8988T (cell line): ENCODE data around the gene EFCAB14.
"Not testable (repeated sequence)": the region's sequence is repeated elsewhere in the genome, so short reads cannot be mapped to it uniquely, and the experiment has no call there.

Experiments
- DNase-seq: peaks from one replicate; pipeline ENCODE4 v3.0.0; 2011

The EFCAB14 gene, protein sequence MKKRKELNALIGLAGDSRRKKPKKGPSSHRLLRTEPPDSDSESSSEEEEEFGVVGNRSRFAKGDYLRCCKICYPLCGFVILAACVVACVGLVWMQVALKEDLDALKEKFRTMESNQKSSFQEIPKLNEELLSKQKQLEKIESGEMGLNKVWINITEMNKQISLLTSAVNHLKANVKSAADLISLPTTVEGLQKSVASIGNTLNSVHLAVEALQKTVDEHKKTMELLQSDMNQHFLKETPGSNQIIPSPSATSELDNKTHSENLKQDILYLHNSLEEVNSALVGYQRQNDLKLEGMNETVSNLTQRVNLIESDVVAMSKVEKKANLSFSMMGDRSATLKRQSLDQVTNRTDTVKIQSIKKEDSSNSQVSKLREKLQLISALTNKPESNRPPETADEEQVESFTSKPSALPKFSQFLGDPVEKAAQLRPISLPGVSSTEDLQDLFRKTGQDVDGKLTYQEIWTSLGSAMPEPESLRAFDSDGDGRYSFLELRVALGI

DNA sequence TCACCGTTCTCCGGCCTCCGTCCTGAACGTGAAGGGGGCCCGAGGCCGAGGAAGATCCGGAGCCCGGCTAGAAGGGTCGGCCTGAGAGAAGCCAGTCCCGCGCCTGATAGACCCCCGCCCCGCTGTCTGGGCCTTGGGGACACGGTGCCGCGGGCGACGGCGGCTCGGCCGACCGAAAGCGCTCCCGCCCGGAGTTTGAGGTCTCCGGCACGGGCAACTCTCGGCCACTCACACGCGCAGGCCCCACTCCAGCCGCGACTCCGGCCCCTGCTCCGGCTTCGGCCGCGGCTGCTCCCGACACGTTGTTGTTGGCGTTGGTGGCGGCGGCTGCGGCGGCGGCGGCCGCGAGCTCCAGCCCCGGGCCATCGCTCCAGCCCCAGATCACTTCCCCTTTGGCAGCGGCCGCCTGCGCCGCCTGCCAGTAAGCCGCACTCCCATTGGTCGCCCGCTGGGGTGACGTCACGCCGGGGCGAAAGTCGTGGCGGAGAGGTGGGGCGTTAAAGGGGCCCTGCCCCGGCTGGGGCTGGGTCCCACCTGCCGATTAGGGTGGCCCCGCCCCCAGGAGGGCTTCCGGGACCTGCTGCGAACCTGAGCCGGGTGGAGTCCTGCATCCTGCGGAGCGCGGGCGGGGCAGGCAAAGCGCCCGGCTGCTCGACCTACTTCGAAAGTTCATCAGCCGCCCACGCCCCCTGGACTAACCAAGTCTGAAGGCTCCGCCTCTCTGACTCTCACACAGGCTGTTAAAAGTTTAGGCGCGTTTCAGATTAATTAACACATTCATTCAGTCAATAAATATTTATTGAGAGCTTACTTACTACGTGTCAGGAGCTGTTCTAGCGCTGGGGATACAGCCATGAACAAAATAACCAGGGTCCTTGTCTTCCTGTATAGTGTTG is at the start of gene EFCAB14:
Gene EFCAB14 (minus strand): TSS at position 388 of the 896 bp plus-strand sequence. CDS start 1,027 bp downstream, outside the sequence.
- peak; percentile 77 for DNase-seq

DNA sequence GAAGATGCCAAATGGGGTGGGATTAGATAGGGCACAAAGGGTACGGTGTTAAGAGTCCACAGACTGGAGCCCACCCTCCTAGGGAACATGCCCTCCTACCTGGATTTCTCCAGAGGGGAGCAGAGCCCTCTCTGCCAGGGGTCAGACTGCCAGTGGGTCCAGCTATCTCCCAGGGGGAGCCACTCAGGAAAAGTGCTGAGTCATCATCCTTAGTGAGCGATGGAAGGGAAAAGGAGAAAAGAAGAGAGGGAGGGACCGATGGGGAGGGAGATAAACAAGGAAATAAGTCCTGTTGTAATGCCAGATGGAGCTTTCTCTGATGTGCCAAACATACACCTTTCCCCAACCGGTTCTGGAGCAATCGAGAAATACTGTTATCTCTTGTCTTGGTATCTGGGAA is 49.5 kb upstream of the EFCAB14 start:
- no peak for DNase-seq

DNA sequence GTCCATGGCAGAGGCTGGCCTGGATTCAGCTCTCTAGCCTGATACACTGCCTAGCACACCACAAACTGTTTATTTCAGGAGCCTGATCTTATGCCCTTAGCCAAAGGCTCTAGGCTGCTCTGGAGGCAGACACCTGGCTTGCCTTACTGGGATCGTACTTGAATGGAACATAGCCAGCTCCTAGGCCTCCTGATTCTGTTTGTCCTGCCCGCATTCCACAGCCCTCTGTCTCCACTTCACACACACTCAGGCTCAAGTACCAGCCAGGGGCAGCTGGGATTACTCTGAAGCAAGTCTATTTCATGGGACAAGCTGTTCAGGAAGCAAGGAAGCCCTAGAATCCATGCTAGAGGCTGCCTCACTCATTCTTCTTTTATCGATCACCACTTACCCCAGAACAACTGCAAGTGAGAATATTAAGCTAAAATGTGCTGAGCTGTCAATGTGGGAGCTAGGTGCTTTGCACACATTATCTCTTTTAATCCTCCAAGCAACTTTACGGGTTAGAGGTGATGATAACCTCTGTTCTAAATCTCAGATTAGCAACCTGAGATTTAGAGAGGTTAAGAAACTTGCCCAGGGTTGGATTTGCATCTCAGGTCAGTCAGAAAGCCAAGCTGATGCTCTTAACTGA is 48.9 kb upstream of the EFCAB14 start:
- DNase-seq = no peak

DNA sequence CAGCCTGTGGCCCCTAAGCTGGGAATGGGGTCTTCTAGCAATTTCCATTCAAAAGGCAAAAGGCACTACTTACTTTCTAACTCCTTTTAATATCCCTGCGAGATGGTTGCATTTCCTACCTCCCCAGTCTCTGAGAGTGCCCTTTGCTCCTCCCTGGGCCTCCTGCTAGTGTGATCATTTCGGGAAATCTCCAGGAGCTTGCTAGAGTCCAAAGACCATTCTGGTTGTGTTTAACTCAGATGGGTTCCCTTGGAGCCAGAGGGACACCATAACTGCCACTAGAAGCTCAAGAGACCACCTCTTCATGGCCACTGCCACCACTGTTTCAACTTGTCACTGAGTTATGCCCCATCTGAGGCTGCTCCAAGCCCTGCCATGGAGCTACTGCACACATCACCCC is 45.5 kb upstream of the EFCAB14 start:
- no peak for DNase-seq

DNA sequence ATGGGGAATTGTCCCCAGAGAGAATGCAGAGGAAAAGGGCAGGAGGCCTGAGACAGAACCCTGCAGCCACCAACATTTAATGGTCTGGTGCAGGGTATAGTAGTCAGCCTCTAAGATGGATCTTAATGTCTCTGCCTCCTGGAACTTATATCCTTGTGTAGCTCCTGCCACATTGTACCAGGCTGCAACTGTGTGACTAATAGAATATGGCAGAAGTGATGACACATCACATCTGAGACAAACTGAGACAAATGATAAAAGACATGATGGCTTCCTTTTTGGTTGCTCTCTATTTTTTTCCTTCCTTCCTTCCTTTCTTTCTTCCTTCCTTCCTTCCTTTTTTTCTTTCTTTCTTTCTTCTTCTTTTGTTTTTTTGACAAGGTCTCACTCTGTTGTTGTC is 42.8 kb upstream of the EFCAB14 start:
- DNase-seq = no peak

DNA sequence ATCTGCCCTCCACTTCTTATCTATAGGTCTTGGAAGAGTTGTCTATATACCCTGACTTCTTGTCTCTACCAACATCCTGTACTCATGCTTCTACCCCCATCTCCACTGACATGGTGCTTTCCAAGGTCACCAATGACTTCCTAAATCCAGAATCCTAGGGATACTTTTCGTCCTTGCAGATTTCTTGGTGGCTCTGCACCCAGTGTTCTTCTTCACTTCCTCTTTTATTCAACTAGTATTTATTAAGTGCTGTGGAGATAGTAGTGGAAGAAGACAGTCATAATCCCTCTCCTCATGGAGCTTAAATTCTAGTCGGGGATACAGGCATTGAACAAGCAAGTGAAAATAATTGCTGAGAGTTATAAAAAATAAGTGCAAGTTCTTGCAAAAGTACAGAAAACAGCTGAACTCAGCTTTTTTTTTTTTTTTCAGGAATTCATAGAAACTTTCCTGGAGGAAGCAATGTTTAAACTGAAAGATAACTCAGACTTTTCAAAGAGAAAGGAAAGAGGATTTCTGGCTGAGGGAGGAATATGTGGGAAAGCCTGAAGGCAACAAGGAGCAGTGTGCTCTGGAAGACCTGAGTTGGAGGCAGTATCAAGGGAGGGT is 41.7 kb upstream of the EFCAB14 start:
- no peak for DNase-seq

DNA sequence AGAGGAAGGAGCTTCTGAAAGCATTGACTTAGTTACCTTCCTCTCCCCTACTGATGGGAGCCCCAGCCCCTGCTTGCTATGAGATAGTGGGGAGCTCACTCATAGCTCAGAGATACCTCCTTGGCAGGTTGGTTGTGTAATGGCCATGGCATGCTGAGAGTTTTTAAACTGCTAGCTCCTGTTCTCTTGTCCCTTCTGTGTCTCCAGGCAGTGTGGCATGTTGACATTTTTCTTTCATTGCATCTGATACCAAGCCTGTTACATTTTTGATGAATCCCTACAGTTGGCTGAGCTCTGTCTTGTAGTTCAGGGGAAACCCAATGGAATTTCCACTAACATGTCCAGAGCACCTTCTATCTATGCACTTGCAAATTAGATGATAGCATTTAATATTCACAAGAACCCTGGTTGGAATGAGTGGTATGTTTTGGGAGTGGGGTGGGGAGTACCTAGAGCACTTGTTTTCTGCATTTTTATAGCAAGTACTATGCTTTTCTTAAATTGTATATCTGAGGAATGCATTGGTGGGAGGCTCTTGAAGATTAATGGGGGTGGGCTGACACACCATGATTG is 39.1 kb upstream of the EFCAB14 start:
- DNase-seq = no peak

DNA sequence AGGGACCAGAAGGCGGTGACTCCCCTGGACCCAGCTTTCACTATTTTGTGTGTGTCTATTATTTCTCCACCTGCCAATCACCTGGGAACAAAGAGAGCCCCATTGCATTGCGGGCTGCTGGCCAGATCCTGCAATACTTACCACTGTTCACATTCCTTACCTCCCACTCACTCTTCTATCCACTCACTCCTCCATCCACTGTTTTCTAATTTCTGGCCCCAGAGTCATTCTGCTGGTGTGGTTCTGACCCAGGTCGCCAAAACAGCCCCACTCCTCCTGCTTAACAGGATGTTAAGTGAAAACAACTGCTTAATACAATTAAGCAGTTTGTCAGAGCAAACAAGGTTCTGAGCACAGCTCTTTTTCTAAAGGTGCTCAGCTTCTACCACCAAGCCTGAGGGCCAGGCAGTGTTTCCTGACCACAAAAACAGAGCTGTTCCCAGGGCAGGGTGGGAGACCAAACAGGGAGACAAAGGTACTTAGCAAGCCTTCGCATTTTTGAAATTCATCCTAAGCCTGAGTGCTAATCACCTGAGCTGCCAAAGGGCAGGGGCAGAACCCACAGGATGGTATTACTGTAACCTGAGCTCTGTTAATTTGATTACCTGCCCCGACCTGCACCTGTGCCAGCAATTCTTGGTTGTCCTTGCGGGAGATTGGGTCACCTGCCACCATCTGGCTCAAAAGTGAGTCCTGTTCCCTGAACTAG is 38.5 kb upstream of the EFCAB14 start:
- no peak for DNase-seq

DNA sequence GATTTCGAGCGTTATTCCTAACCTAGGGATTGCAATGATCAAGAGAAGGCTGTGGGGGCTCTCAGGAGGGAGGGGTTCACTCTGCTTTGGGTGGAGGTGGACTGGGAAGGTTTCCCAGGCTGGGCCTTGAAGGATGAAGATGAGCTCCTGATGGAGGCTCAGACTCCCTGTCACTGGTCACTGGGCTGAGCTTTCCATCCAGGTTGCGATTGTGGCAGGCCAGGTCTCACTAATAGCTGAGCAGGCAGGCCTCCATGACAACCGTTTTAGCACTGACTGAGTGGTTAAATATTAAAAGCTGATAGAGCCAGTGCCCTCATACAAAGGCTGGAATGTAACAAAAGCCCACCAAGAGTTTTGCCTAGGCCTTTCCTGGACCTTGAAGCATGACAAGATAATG is 36.2 kb upstream of the EFCAB14 start:
- no peak for DNase-seq

DNA sequence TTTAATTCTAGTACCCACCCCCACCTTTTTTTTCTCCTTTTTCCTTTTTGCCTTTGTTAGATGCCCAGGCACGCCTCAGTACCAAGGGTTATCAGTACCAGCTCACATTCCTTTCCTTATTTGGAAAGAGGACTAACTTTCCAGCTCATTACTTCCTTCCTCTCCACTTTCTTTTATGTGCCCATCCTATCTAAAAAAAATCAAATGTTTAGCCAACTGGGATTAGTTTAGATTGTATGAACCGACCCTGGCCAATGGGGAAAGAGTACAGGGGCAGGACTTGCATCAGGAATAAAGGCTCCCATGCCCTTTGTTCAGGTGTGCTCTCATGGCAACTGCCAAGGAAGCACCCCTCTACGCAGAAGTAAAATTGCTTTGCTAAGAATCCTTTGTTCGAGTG is 35.8 kb upstream of the EFCAB14 start:
- not testable (repeated sequence) for DNase-seq

DNA sequence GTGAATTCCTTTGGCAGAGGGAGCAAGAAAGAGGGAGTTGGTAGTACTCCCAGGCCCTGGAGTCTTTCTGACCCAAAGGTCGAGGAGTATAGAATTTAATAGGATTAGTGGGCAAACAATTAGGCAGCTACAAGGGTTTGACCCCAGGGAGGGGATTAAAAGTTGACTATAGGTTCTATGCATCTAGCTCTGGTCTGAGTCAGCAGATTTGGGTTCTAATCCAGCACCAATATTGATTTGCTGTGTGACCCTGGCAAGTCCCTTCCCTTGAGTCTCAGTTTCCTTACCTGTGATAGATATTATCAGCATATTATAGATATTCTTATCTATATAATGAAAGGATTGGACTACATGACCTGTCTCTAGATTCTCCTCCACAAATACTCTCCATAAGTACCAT is 35.1 kb upstream of the EFCAB14 start:
- DNase-seq = no peak

DNA sequence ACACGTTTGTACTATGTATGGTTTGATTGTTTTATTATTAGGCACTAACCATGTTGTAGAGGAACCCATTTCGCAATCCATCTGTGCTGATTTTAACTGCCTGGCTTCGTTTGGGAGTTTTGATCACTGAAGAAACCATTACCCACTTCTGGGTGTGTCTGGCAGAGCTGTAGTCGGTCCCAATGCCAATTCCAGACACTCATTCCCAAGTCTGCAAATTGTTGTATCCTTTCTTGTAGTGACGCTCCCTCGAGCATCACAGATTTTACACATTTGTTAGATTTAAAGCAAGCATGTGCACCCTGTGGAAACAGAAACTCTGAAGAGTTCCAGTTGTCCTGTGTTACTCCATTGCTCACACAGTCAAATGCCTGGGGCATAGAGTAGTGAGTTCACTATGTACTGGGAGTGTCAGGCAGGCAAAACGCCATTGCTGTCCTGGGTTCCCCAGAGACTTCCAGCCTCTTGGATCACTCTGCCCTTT is 31.0 kb upstream of the EFCAB14 start:
- DNase-seq = no peak

DNA sequence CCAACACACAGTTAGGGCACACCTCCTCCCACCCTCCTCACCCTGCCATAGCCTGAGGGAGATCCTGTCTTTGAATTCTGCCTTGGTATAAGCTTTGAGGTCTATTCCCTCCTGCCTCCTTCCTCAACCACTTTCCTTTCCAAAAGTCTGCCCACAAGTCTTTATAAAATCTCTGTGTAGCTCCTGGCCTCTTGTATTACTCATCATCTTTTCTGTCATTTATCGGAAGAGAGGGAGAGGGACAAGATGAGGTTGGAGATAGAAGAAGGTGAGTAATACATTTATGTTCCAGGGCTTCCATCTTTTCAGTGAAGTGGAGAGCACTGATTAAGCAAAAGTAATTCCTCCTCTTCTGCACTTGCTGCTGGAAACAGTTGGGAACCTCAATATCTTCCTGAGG is 30.5 kb upstream of the EFCAB14 start:
- DNase-seq = no peak

DNA sequence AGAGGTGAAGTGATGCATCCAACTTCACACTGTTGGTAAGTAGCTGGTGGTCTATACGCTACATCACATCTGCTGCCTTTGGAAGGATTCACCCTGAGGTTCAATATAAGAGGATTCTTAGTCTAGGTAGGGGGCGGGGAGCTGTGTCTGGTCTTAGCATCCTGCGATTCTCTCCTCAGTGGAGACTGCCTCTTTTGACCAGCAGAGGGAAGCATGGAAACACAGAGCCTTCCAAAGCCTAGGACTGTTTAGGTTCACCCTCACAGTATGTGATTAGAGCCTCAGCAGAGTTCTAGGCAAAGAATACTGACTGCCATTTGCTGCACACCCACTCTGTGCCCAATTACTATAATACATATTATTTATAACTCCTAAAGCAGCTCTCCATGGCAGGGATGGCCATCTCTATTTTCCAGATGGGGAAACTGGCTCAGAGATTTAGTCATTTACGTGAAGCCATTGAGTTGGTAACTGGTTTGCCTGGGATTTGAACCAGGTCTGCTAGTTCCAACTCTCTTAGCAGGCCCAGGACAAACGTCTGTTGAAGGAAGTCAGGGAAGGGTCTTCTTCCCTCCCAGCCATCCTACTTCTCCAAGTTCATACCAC is 28.9 kb upstream of the EFCAB14 start:
- DNase-seq = peak; percentile 29

DNA sequence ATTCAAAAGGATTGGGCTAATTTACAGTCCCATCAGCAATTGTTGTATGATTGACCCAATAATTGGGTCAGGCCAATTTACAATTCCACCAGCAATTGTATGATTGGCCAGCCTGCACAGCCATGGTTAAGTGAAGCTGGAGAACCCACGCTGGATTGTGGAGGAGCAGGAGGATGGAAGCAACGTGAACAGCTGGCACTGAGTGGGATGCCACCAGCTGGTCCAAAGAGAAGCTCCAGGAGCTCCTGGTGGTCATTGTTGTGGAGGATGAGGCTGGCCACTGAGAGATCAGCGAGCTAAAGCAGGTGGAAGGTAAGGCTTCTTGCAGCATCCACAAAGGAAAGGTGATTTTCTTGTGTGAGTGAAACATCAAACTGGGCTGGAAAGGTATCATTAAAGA is 23.2 kb upstream of the EFCAB14 start:
- no peak for DNase-seq

DNA sequence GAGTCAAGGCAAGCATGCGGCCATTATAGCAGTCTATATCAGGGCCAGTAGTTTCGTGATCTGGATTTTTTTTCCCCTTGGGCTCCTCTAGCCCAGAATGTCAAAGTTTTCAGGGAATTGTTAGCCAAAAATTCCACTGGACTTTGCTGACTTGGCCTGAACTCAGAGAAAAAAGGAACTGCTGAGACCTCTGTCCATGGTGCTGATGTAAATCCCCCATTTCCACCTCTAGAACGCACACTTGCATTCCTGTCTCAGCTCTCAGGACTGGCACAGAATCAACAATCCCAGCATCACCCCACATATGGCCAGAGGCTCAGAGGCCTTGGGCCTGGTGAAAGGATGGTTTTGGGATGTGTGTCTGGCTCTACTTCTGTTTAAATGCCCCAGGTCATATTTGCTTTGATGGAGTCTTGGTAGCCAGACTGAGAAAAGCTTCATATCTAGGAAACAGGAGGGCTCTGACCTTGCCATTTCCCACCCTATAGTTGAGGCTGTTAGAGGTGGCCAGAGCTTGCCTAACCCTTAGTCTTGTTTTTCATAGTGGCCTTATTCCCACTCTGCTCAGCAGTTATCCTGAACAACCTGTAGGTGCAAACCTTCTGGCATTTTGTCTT is 16.9 kb upstream of the EFCAB14 start:
- DNase-seq = no peak

DNA sequence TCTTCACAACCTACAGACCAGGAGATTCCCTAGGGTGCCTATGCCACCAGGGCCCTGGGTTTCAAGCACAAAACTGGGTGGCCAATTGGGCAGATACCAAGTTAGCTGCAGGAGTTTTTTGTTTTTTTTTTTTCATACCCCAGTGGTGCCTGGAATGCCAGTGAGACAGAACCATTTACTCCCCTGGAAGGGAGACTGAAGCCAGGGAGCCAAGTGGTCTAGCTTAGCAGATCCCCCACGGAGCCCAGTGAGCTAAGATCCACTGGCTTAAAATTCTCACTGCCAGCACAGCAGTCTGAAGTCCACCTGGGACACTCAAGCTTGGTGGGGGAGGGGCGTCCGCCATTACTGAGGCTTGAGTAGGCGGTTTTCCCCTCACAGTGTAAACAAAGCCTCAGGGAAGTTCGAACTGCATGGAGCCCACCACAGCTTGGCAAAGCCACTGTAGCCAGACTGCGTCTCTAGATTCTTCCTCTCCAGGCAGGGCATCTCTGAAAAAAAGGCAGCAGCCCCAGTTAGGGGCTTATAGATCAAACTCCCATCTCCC is 9.5 kb upstream of the EFCAB14 start:
- DNase-seq = not testable (repeated sequence)

DNA sequence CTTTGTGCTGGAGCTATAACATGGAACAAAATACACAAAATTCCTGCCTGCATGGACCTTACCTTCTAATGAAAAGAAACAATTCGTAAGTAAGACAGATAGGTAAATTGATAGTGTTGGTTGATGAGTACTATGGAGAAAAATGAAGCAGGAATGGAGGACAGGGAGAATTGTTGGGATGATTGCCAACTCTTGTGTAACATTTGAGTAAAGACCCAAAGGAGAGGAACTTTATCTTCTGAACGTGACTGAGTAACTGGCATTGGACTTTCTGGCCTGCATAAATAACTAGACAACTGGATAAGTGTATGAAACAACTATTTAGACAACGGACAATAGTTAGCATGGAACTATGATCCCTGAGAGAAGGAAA is 6.8 kb upstream of the EFCAB14 start:
- no peak for DNase-seq

DNA sequence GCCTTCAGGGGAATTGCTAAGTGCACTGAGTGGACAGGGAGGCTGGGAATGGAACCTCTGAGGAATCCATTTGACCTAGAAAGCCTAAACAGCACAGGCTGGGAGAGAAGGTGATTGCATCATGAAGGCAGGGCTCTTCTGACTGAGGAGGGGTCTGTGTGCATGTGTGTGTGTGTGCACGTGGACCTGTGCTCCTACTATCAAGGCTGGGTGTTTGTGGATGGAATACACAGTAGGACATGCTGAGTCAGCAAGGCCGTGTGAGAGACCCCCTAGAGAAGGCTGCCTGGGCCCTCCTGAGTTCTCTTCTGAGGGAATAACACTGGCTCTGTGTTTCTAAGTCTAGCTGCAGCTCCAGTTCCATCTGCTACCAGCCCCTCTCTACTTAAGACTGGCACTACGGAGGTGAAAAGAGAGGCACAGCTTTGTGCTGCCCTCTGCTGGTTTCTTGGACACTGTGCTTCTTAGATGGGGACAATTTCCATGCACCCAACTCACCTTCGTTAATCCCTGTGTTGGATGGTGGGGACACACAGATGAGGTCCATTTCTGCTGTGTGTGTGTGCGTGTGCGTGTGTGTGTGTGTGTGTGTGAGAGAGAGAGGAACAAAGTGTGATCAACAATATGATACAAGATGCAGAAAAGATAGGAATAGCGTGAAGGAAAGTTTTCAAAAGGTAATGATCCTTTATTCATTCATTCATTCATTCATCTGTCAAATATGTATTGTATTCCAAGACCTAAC is 6.2 kb upstream of the EFCAB14 start:
- DNase-seq = no peak

DNA sequence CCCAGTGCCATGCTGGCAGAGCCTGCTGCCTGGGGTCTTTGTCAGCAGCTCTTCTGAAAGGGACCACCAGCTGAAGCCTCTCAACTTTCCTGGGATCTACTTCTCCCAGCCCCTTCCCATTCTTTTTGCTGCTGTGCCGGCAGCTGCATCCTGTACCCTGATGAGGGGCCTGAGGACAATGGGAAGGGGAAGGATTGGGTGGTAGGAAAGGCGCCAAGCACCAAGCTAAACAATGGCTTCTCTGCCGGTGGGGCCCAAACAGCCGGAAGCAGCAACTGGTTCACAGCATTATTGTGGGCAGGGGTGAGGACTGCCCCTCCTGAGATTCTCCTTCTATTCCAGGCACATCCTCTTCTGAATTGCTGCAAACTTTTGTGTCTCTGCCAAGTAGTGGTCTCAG is 5.0 kb upstream of the EFCAB14 start:
- no peak for DNase-seq
